ENCODE data around the gene GNPDA2. TPM values are rescaled to one million over a fixed set of nuclear protein-coding genes. Genes with fewer than 3 reads are reported as not detected.

The GNPDA2 gene
- total and polyA plus RNA-seq, 2 of the 8 experiments (the other 6 are each of a cell fraction or from before 2014, with no cell fraction given), result 3.0 to 4.8 TPM

GRCh38 chr4:44756559-44756958 lies 30.2 kb upstream of the GNPDA2 start:
- 86% methylated on average over 2 of the region's 2 CpGs; no CpG with 5 or more reads in 1 of the 2 experiments for WGBS, 2 experiments (ENCODE audit: extremely low coverage in 1 of 2, insufficient coverage in 1 of 2, insufficient read length in 1 of 2, insufficient replicate concordance in 2 of 2, low coverage in 1 of 2, low lambda C conversion rate in 2 of 2, missing lambda C conversion rate in 1 of 2)
- FAIRE-seq, result no peak
- no peak overlapping the region for H2AFZ ChIP-seq (ENCODE audit: low read length)

More at GRCh38 chr4:44756559-44756958, 30.2 kb upstream of the GNPDA2 start:
- H3K79me1 ChIP-seq (ENCODE audit: low read depth, low read length), result no peaks in the 10 kb centered on the region
- H3K36me3 ChIP-seq (ENCODE audit: control insufficient read depth in 2 of 4, insufficient read depth in 4 of 4, low read length in 3 of 4), result no peaks in the 10 kb centered on the region
- no peak overlapping the region for H2AK5ac ChIP-seq (ENCODE audit: low read depth, low read length)
- H3K9me3 ChIP-seq (ENCODE audit: insufficient read depth in 2 of 2, low read depth in 1 of 2, low read length in 1 of 2), result no peaks in the 10 kb centered on the region
- no peaks in the 10 kb centered on the region for H4K20me1 ChIP-seq (replicated peaks in 1 of 2; ENCODE audit: control insufficient read depth in 1 of 2, insufficient read depth in 2 of 2, low read length in 2 of 2)
- ChIA-PET CTCF (ENCODE audit: partially characterized antibody) (no interaction called here), POLR2A (ENCODE audit: partially characterized antibody) (no interaction called here)
- no peaks in the 10 kb centered on the region for H3K27me3 ChIP-seq (replicated peaks in 1 of 4; ENCODE audit: control insufficient read depth in 3 of 4, extremely low read depth in 1 of 4, insufficient read depth in 3 of 4, low read length in 3 of 4)
- no peak overlapping the region for H3K18ac ChIP-seq (ENCODE audit: extremely low read depth, low read length)
- no peak overlapping the region for H3K9ac ChIP-seq (replicated peaks in 1 of 4; ENCODE audit: extremely low read depth in 1 of 4, low read depth in 3 of 4, low read length in 3 of 4)
- H2BK12ac ChIP-seq (ENCODE audit: low read depth, low read length), result no peak overlapping the region
- no peaks in the 10 kb centered on the region; the same call in 1 of the 2 replicates for H3K23me2 ChIP-seq (ENCODE audit: low read depth, low read length)
- no peak overlapping the region for H3K4me3 ChIP-seq (ENCODE audit: extremely low read depth in 1 of 4, insufficient read depth in 2 of 4, low read depth in 3 of 4, low read length in 4 of 4)
- H3K4me1 ChIP-seq (replicated peaks in 1 of 4; ENCODE audit: control insufficient read depth in 3 of 4, insufficient read depth in 4 of 4, low read length in 3 of 4), result no peaks in the 10 kb centered on the region
- H3K23ac ChIP-seq (ENCODE audit: insufficient read length), result no peak overlapping the region
- H3K79me2 ChIP-seq (ENCODE audit: control insufficient read depth in 1 of 2, insufficient read depth in 2 of 2, low read length in 2 of 2), result no peaks in the 10 kb centered on the region
- no peak overlapping the region for H2BK5ac ChIP-seq (ENCODE audit: low read depth, low read length)
- no peak overlapping the region for H2BK120ac ChIP-seq (replicated peaks; ENCODE audit: low read depth, low read length)
- no peak overlapping the region for H4K8ac ChIP-seq (ENCODE audit: extremely low read depth, insufficient read depth, low read length)
- H2BK20ac ChIP-seq (ENCODE audit: low read length), result no peak overlapping the region
- no peak overlapping the region for H3K14ac ChIP-seq (ENCODE audit: insufficient read length)
- TF ChIP-seq CREB1 (IDR thresholded peaks at IDR 0.05), result no peak
- TF ChIP-seq MAFK (IDR thresholded peaks at IDR 0.05; ENCODE audit: low read depth, low read length), result no peak
- TF ChIP-seq KDM5A (IDR thresholded peaks at IDR 0.05; ENCODE audit: low read length), result no peak
- TF ChIP-seq YY1 (IDR thresholded peaks at IDR 0.05; ENCODE audit: low read depth, low read length), result no peak
- TF ChIP-seq CBX5 (IDR thresholded peaks at IDR 0.05; ENCODE audit: low read depth, low read length), result no peak
- TF ChIP-seq KDM1A (IDR thresholded peaks at IDR 0.05; ENCODE audit: borderline replicate concordance, low read length), result no peak
- TF ChIP-seq NRF1 (IDR thresholded peaks at IDR 0.05; ENCODE audit: low read depth, low read length), result no peak
- TF ChIP-seq CHD1 (IDR thresholded peaks at IDR 0.05; ENCODE audit: low read depth, low read length), result no peak
- no peak for TF ChIP-seq JUND (IDR thresholded peaks at IDR 0.05; ENCODE audit: low read length)
- no peak overlapping the region for H4K91ac ChIP-seq (replicated peaks; ENCODE audit: insufficient read length, low read length)
- no peak for DNase-seq (ENCODE audit: low read depth in 1 of 2, low spot score in 2 of 2)
- H3K4me2 ChIP-seq (ENCODE audit: insufficient read depth in 1 of 2, low read depth in 2 of 2, low read length in 2 of 2), result no peak overlapping the region
- no peak overlapping the region for H3K56ac ChIP-seq (replicated peaks; ENCODE audit: insufficient read length, low read depth, low read length)
- no peak overlapping the region for H4K5ac ChIP-seq (ENCODE audit: insufficient read length, low read depth, low read length)
- no peak overlapping the region for H3K27ac ChIP-seq (ENCODE audit: low read depth, low read length)
- H3K4ac ChIP-seq (replicated peaks; ENCODE audit: insufficient read length, low read depth, low read length), result no peak overlapping the region
- no peak overlapping the region for H2BK15ac ChIP-seq (ENCODE audit: low read length)
